ENCODE data around the gene AOPEP.

The AOPEP gene, protein sequence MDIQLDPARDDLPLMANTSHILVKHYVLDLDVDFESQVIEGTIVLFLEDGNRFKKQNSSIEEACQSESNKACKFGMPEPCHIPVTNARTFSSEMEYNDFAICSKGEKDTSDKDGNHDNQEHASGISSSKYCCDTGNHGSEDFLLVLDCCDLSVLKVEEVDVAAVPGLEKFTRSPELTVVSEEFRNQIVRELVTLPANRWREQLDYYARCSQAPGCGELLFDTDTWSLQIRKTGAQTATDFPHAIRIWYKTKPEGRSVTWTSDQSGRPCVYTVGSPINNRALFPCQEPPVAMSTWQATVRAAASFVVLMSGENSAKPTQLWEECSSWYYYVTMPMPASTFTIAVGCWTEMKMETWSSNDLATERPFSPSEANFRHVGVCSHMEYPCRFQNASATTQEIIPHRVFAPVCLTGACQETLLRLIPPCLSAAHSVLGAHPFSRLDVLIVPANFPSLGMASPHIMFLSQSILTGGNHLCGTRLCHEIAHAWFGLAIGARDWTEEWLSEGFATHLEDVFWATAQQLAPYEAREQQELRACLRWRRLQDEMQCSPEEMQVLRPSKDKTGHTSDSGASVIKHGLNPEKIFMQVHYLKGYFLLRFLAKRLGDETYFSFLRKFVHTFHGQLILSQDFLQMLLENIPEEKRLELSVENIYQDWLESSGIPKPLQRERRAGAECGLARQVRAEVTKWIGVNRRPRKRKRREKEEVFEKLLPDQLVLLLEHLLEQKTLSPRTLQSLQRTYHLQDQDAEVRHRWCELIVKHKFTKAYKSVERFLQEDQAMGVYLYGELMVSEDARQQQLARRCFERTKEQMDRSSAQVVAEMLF

DNA sequence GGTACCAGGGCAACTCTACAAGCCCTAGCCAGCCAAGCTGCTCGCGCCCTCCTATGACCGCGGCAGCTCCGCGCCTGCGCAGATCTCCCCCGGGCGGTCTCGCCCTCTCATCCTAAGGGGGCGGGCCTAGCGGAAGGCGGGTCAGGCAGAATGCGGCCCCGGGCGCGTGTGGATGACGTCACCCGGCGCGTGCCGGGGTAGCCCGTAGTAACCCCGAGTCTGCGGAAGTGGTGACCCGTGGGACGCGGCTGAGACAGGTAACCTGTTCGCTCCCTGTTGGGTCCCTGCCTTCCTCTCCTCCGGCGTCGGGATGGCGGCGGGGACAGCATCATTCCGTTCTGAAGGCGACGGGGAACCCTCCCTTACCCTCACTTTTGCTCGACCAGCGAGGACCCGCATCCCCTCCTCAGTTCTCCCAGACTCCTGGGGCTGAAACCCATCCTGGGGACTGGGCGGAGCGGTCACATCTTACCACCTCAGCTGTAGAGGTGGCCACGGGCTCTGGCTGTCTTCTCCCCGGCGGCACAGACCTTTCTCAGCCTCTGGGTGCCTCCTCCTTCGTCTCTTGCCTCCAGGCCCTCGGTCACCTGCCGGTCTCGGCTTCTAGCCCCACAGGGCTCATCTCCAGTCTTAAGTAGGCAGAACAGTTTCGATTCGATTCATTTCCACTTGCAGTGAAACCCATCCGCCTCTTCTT is at the start of gene AOPEP:
AOPEP (plus strand) TSS at position 205 of the 697 bp plus-strand sequence. CDS start 33,085 bp downstream, outside the sequence.
- peak; percentile 100 for DNase-seq (ENCODE audit: low spot score)

DNA sequence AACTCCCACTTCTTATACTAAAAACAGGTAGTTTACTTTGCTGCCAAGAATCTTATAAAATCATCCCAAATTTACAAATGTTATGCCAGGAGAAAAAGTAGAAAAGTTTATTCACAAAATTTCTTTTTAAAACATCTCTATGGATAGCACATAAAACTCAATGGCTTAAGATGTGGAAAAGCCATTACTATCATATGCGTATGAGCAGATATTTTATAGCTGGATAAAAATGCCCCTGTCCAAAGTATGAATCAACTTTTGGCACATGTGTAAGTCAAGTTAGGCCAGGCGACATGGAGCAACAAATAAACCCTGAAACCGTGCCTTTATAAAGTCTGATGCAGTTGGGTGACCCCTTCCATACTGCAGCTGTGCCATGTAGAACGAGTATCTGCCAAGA is 48.6 kb upstream of the AOPEP start:
- no peak for DNase-seq (ENCODE audit: low spot score)

DNA sequence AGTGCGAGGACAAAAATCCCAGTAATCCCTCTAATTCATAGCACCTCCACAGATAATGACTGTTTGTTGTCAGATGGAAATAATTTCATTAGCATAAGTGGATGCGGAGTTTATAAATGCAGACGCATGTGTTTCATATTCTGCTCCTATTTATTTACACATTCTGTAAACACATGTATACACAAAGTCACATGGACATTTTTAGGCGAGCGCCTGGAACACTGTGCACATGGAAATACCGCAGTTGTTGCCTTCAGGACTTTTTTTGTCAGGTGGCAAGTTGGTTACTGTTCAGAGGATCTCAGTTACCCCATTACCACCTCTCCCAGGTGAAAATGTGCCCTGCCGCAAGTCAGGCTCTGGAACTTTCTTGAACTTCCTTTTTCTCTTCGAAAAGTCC is 46.9 kb upstream of the AOPEP start:
- no peak for DNase-seq (ENCODE audit: low spot score)

DNA sequence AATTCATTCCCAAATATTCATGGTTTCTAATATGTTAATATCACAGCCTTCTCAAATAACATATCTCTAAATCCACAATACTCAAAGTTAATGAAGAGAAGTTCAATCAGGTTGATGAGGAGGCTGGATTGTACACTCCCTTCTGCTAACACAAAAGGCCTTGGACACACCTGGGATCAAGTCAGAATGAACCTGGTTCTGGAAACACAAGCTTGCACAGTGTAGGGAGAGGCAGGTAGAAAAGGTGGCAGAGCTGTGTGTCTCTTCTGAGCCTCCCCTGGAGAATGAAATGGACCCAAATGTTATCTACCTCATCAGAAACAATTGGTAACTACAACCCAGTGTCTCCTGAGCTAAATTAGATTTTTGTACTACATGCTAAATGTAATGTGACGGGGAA is 46.5 kb upstream of the AOPEP start:
- no peak for DNase-seq (ENCODE audit: low spot score)

DNA sequence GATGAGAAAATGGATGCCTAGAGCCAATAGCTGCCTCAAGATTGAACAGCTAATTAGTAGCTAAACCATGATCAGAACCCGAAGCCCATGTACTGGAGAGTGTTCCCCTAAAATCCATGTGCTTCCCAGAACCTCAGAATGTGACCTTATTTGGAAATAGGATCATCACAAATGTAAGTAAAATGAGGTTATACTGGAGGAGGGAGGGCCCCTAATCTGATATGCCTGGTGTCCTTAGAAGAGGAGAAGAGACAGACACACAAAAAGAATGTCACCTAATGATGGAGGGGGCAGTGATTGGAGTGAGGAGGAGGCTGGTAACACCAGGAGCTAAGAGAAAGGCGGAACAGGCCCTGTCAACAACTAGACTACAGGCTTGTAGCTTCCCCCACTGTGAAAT is 45.9 kb upstream of the AOPEP start:
- DNase-seq (ENCODE audit: low spot score) = no peak

DNA sequence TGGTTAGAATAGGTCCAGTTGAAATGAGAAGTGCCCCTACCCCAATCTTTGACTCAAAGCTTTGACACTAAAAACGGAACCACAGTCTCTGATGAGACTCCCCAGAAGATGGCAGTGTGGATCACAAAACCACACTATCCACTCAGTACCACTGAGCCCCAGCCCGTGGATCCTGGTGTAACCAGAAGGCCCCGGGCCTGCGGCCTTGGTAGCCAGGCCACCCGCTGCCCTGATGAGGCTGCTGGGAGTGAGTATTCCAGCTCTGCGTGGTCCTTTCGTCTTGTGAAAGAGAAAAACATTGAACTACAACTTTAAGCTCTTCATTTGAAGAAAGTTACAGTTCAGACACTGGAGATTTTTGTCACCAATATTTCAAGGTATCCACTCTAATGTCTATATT is 45.0 kb upstream of the AOPEP start:
- peak; percentile 81 for DNase-seq (ENCODE audit: low spot score)

DNA sequence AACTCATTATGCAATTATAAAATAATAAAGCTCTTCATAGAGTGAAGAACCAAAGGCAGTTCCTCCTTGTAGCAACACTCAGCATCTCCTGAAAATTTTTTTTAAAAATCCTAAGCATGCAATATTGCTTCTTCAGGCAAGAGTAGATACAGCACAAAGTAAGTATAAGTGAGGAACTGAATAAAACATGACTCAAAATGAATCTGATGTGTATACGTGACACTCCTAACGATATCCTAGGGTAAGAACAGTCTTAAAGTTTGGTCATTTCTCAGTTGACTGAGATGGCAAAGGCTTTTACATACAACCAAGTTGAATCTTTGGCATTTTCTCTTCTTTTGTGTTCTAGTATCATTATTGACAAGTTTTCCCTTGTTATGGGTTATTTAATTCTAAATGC is 41.1 kb upstream of the AOPEP start:
- DNase-seq (ENCODE audit: low spot score) = no peak

DNA sequence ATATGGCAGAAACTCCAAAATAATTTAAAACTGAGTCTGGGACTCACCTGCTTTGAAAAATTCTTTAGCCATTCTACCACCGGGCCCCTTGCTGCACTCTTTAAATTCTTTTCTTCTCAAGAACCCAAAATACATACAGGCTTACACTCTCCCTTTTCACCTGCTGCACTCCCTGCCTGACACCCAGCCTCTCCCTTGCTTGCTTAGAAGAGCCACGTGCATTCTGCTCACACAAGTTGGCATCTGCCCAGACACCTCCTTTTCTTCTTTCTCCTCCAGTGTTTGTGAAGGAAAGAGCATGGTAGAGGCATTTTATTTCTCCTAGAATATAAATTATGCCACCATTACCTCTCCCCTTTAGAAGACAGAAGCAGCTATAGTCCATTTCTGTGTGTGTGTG is 39.0 kb upstream of the AOPEP start:
- DNase-seq (ENCODE audit: low spot score) = no peak

DNA sequence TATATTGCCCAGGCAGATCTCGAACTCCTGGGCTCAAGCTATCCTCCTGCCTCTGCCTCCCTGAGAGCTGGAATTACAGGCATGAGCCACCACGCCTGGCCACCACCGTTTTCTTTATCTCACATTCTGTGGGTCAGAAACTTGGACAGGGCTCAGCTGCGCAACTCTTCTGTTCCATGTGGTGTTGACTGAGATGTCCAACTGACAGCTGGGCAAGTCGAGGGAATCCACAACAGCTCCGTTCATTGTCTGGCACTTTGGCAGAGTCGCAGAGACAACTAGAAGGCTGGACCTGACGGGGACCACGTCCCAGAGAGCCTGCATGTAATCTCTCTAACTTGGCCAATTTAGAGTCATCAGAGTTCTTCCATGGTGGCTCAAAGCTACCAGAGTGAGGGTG is 36.2 kb upstream of the AOPEP start:
- no peak for DNase-seq (ENCODE audit: low spot score)

DNA sequence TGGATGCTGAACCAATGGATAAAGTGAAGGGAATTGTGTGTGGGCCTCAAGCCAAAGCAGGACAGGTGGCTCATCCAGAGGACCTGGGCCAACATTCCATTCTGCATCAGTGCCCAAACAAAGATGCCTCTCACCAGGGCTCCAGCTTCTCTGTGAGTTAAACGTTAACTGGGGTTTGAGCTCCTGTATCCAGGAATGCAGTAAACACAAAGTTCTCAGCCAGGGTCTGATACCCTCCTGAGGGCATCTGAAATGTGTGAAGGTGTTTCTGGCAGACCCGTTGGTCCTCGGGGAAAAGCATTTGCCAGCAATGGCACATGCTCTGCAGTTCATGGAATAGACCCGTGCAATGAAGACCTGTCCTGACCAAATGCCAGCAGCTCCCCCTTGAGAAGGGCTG is 33.9 kb upstream of the AOPEP start:
- DNase-seq (ENCODE audit: low spot score) = no peak

DNA sequence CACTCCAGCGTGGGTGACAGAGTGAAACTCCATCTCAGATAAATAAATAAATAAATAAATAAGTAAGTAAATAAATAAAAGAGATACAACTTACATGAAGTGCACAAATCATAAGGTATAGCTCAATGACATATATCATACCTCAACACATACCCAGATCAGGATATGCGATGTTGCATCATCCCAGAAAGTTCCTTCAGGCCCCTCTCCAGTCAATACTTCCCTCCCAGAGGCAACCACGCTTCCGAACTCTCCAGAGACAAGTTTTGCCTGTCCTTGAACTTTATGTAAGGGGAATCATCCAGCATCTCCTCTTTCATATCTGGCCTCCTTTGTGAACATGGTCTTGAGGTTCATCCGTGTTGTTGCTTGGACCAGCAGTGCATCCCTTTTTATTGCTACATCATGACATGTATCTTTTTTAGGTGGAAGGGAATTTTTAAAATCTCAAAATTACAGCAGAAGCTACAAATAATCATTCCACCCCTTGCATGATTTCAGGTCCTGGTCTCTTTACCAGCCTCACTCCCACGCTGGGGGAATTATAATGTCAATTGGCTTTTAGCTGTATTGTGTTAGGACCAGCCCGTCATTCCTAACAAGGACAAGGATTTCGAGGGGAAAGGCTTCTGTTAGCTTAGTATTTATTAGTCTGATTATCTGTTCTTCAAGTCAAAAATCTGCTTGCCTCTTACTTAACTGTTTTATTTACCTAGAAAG is 32.9 kb upstream of the AOPEP start:
- no peak for DNase-seq (ENCODE audit: low spot score)

DNA sequence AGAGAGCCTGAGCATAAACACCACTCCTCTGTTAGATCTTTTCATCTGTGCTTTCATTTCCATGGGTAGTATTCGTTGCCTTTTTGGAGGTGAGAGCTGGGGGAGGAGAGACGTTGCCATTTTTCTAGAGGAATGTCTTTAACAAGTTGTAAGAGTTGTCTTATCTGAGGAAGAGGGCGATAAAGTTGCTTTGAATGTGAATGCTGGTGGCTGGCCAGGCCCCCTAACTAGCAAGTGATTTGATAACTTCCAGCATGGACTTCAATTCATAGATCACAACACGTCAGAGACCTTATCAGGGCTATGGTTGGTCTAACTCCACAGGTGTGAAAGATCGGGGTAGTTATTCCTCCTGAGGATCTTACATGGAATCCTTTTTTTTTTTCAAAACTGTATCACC is 30.0 kb upstream of the AOPEP start:
- DNase-seq (ENCODE audit: low spot score) = no peak

DNA sequence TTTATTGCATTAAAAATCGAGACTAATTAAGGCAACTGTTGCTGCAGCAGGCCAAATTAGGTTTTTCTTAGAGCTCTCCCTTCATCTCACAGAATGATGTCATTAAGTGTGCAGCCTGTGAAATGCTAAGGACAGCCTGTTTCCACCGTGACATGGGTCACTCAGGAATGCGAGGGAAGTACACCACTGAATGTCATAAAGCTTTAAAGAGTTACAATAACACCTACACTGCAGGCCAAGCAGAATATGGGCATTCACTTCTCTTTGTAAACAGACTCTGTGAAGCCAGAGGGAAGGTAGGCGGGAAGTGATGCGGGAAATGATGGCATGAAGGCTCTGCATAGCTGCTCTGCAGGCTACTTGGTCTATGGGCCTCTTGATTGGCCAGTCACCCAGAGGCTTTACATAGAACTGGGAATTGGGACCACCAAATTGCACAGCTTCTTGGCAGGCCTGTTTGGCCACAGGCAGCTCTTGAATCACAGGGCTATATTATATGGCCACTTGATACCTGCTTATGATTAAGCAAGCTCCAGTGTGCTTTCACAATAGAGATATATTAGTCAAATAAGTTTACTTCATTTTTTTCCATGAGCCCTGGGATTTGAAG is 28.4 kb upstream of the AOPEP start:
- DNase-seq (ENCODE audit: low spot score) = no peak

DNA sequence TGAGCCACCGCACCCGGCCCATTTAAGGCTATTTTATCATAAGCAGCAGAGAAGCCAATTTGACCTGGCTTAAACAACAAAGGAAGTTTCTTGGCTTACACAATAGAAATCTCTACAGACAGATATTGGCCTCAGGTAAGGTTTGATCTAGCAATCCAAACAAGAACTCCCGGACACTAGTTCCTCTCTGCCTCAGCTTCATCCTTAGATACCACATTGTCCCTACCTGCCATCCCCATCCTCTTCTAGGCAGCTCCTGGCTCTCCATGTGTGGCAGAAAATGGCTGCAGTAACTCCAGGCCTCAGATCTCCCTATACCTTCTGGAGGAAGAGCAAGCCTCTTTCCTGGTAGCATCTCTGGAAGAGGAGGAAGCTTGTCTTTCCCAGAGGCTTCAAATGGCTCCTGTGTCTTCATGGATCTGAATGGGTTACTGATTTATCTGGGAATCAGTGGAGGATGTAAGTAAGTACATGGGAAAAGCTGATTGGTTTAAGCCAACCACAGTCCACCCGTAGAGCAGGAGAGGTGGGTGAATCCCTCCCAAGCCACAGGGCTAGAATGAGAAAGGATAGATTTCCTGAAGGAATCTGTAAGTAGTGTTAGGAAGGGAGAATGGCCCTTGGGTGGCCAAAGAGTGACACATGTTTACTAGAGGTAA is 26.7 kb upstream of the AOPEP start:
- no peak for DNase-seq (ENCODE audit: low spot score)

DNA sequence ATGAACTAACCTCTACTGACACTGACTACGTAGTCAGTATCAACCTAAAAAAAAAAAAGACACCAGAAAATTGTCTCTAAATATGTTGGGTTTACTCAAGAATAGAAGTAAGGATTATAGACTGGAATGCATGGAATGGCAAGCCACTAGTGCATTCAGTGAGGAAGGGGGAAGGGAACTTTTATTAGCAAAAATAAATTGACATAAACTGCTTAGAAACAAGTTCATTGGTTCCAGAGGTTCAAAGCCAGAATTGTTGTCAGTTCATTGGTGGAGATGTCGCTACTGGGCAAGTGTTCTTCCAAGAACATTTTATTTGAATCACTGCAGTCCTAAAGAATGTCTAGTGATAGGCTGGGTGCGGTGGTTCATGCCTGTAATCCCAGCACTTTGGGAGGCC is 26.1 kb upstream of the AOPEP start:
- no peak for DNase-seq (ENCODE audit: low spot score)

DNA sequence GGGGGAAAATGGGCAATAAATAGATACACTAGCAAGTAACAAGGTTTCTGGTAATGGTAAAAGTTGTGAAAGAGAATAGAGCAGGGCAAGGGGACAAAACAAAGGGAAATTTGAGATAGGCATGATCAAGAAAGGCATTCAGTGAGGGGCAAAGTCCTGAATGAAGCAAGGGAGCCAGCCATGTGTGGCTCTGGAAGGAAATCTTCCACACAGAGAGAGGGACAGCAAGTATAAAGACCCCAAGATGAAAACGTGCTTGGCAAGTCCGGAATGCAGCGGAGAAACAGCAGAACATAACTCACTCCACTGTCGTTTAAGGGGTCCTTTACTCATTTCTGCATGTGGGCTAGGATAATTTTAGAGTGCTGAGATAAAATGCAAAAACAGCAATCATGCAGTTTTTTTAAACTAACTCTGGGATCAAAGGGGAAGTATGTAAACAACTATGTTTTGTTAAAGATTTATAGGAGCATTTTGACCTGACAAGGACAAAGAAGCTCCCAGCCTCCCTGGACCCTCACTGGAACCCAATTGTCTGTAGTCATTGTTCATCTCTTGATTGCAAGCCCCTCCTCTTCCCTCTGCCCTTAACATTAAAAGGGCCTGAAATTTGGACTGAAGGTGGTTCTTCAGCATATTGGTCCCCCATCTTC is 22.9 kb upstream of the AOPEP start:
- no peak for DNase-seq (ENCODE audit: low spot score)

DNA sequence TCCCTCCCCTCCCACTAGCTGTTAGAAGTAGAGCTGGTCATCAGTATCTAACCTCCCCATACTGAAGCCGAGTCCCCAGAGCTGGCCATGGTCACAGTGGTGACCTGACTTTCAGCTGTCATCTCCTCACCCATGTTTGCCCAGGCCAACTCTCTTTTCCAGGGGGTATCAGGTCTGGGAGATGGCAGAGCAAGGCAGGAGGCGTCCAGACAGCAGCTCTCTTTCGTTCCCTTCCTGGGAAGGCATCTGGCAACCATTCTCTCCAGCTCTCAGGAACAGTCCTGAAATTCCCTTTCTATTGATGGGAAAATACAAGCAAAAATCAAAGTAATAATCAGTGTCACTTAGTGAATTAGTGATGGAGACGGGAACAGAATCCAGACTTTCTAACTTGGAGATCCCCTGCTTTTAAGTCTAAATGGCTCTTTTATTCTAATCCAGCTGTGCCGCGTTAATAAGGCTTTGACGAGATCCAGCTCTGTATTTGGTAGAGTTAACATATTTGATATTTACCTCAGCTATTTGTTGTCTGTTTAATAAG is 21.3 kb upstream of the AOPEP start:
- DNase-seq (ENCODE audit: low spot score) = no peak

DNA sequence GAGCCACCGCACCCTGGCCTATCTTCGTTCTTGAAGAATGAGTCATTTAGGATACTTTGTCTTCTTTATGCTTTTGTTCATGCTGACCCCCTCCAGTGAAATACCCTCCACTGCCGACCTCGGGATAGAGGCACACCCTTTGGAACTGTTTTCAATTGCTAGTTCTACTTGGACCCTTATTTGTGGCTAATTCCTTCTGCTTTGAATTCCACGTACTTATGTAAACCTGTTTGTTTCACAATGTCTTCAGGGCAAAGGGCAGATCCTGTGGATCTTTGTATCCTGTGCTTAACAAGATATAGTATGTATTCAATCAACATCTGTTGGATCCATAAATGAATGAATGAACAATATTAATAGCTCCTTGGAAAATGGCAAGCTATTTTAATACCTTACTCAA is 19.6 kb upstream of the AOPEP start:
- no peak for DNase-seq (ENCODE audit: low spot score)

DNA sequence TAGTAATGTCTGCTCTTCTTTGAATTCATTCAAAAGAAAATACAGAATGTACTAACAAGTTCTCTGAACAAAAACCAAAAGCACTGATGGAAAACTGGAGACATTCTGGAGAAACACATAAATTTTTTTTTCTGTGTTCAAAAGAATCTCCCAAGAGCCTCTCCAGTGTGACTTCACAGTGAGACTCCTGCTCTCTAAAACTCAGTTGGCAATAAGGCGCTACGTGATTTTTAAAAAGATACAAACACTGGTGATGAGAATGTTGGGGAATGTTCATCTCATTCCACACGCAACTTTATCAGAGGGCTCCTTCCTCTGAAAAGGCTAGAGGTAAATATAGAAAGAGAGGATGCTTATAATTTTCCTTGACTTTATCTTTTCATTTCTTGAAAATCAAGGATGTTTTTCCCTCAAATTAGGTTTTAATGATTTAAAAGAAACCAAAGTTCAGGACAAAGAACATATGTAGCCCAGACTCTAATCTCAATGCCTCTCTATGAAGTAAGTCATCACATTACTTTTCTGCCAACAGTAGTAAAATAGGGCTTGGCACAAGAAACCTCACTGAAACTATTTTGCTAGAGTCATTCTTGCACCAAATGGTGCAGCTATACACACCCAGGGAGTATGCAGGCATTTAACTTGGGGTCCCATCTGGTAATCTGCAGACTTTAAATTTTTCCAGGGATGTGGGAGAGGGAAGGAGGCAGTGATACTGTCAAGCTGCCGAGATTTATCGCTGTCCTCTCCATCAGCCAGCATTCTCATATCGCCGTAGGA is 12.9 kb upstream of the AOPEP start:
- DNase-seq (ENCODE audit: low spot score) = no peak

DNA sequence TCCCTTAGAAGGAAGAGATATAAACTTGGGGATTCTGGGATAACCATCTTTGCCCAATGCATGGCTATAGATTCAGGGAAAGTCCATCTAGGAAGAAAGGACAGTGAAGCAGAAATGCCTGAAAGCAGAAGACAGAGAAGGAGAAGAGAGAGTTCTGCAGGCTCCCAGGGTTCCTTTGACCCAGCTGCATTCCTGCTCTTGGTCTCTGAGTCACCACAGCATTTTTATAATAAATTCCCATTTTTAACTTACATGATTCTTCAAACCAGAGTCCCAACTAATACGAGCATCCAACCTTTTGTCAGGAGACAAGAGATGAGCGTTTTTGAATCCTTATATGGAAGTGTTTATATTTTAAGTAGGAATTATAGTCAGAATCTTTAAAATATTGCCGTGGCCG is 12.0 kb upstream of the AOPEP start:
- DNase-seq (ENCODE audit: low spot score) = no peak

Data from D341Med (cell line).